Measurements from ENCODE around the gene MAN2A2. TPM values are rescaled to one million over a fixed set of nuclear protein-coding genes. Genes with fewer than 3 reads are reported as not detected.
A peak's percentile ranks its signal among the peaks of the same experiment; 100 is the strongest.

MAN2A2 gene
- total RNA-seq, 2 experiments from 2014 or later: 139 to 141 TPM

GRCh38 chr15:90957031-90957790 is 54.1 kb downstream of the MAN2A2 start:
- DNase-seq: no peak
- intact Hi-C loops (cut with micrococcal nuclease): no loop called here
- H3K4me1 Mint-ChIP-seq (ENCODE audit: low read depth): peaks cover 12% of the 10 kb centered on the region
- H3K4me3 Mint-ChIP-seq: peak overlapping the region; percentile 86
- H3K27me3 Mint-ChIP-seq (ENCODE audit: low read depth): no peaks in the 10 kb centered on the region
- no peak overlapping the region for H3K27ac Mint-ChIP-seq
- CTCF ChIA-PET: interaction anchor here (0.6 to 7.5 kb wide), 22 partner anchors 10 to 1129 kb away, joined by 3 to 104 read pairs (median 4); partner anchors contain the start of genes HDDC3, PRC1 and UNC45A
- H3K36me3 Mint-ChIP-seq (ENCODE audit: low read depth): peaks cover 35% of the 10 kb centered on the region
- H3K9me3 Mint-ChIP-seq: no peaks in the 10 kb centered on the region

GRCh38 chr15:90957791-90958190 is 54.7 kb downstream of the MAN2A2 start:
- Mint-ChIP-seq H3K4me3 (peak overlapping the region; percentile 50), H3K4me1 (ENCODE audit: low read depth) (peaks cover 12% of the 10 kb centered on the region), H3K9me3 (no peaks in the 10 kb centered on the region), H3K27me3 (ENCODE audit: low read depth) (no peaks in the 10 kb centered on the region), H3K27ac (no peak overlapping the region), H3K36me3 (ENCODE audit: low read depth) (peaks cover 33% of the 10 kb centered on the region)
- CTCF ChIA-PET: interaction anchor here (0.6 to 7.5 kb wide), 12 partner anchors 10 to 315 kb away, joined by 3 to 104 read pairs (median 10); partner anchors contain the start of genes BLM, HDDC3, PRC1 and UNC45A
- intact Hi-C loops (cut with micrococcal nuclease): no loop called here
- no peak for DNase-seq

- DNase-seq: no peak
- peaks cover 39% of the 10 kb centered on the region for H3K36me3 Mint-ChIP-seq (ENCODE audit: low read depth)
These were observed 56.0 kb downstream of the MAN2A2 start for GRCh38 chr15:90959028-90959595.

GRCh38 chr15:90959894-90960293 is 56.8 kb downstream of the MAN2A2 start:
- CTCF ChIA-PET: interaction anchor here (0.6 to 7.5 kb wide), 3 partner anchors 27 to 358 kb away, joined by 3 to 104 read pairs (median 3); partner anchors contain the start of genes HDDC3 and UNC45A
- intact Hi-C loops (cut with micrococcal nuclease): no loop called here
- Mint-ChIP-seq H3K27ac (no peak overlapping the region), H3K36me3 (ENCODE audit: low read depth) (peaks cover 43% of the 10 kb centered on the region), H3K27me3 (ENCODE audit: low read depth) (no peaks in the 10 kb centered on the region), H3K9me3 (no peaks in the 10 kb centered on the region), H3K4me3 (no peak overlapping the region), H3K4me1 (ENCODE audit: low read depth) (peaks cover 10% of the 10 kb centered on the region)
- no peak for DNase-seq

More at GRCh38 chr15:90959028-90959595, 56.0 kb downstream of the MAN2A2 start:
- H3K9me3 Mint-ChIP-seq: no peaks in the 10 kb centered on the region
- intact Hi-C loops (cut with micrococcal nuclease): no loop called here
- H3K27ac Mint-ChIP-seq: no peak overlapping the region
- H3K4me3 Mint-ChIP-seq: no peak overlapping the region
- CTCF ChIA-PET: interaction anchor here (0.6 to 7.5 kb wide), 3 partner anchors 26 to 358 kb away, joined by 3 to 104 read pairs (median 3); partner anchors contain the start of genes HDDC3 and UNC45A
- H3K27me3 Mint-ChIP-seq (ENCODE audit: low read depth): no peaks in the 10 kb centered on the region
- H3K4me1 Mint-ChIP-seq (ENCODE audit: low read depth): peaks cover 12% of the 10 kb centered on the region

GRCh38 chr15:90960298-90961091 is 57.4 kb downstream of the MAN2A2 start:
- H3K36me3 Mint-ChIP-seq (ENCODE audit: low read depth): peaks cover 48% of the 10 kb centered on the region

GRCh38 chr15:90962021-90962420 is 58.9 kb downstream of the MAN2A2 start:
- no peak for DNase-seq
- H3K36me3 Mint-ChIP-seq (ENCODE audit: low read depth): peaks cover 54% of the 10 kb centered on the region
- CTCF ChIA-PET: interaction anchor here (0.6 kb wide), 2 partner anchors 72 to 310 kb away, joined by 3 to 4 read pairs; no protein-coding TSS in a partner anchor
- H3K4me1 Mint-ChIP-seq (ENCODE audit: low read depth): peaks cover 5% of the 10 kb centered on the region
- no peak overlapping the region for H3K27ac Mint-ChIP-seq
- no peak overlapping the region for H3K4me3 Mint-ChIP-seq
- intact Hi-C loops (cut with micrococcal nuclease): no loop called here
- no peaks in the 10 kb centered on the region for H3K9me3 Mint-ChIP-seq
- no peaks in the 10 kb centered on the region for H3K27me3 Mint-ChIP-seq (ENCODE audit: low read depth)

More at GRCh38 chr15:90960298-90961091, 57.4 kb downstream of the MAN2A2 start:
- DNase-seq: no peak
- CTCF ChIA-PET: interaction anchor here (0.9 to 7.5 kb wide), 2 partner anchors 27 to 96 kb away, joined by 3 to 104 read pairs; partner anchors contain the start of genes HDDC3 and UNC45A
- no peak overlapping the region for H3K27ac Mint-ChIP-seq
- intact Hi-C loops (cut with micrococcal nuclease): no loop called here
- H3K4me1 Mint-ChIP-seq (ENCODE audit: low read depth): peaks cover 12% of the 10 kb centered on the region
- no peaks in the 10 kb centered on the region for H3K27me3 Mint-ChIP-seq (ENCODE audit: low read depth)
- no peak overlapping the region for H3K4me3 Mint-ChIP-seq
- no peaks in the 10 kb centered on the region for H3K9me3 Mint-ChIP-seq

GRCh38 chr15:90966262-90966661 is 63.2 kb downstream of the MAN2A2 start:
- Mint-ChIP-seq H3K9me3 (no peaks in the 10 kb centered on the region), H3K27ac (no peak overlapping the region), H3K4me1 (ENCODE audit: low read depth) (peaks cover 2% of the 10 kb centered on the region), H3K36me3 (ENCODE audit: low read depth) (peaks cover 54% of the 10 kb centered on the region), H3K4me3 (no peak overlapping the region), H3K27me3 (ENCODE audit: low read depth) (no peaks in the 10 kb centered on the region)
- DNase-seq: no peak
- CTCF ChIA-PET: interaction anchor here (1.3 kb wide), 2 partner anchors 10 to 33 kb away, joined by 3 to 9 read pairs; no protein-coding TSS in a partner anchor
- intact Hi-C loops (cut with micrococcal nuclease): no loop called here

- CTCF ChIA-PET: interaction anchor here (1.3 kb wide), 1 partner anchor 34 kb away, joined by 3 read pairs; no protein-coding TSS in a partner anchor
- H3K9me3 Mint-ChIP-seq: no peaks in the 10 kb centered on the region
- no peak overlapping the region for H3K4me3 Mint-ChIP-seq
- no peaks in the 10 kb centered on the region for H3K27me3 Mint-ChIP-seq (ENCODE audit: low read depth)
- H3K27ac Mint-ChIP-seq: peak overlapping the region; percentile 38
- DNase-seq: no peak
- peaks cover 2% of the 10 kb centered on the region for H3K4me1 Mint-ChIP-seq (ENCODE audit: low read depth)
- peaks cover 46% of the 10 kb centered on the region for H3K36me3 Mint-ChIP-seq (ENCODE audit: low read depth)
- intact Hi-C loops (cut with micrococcal nuclease): no loop called here
These were observed 64.1 kb downstream of the MAN2A2 start for GRCh38 chr15:90967206-90967605.

- no peaks in the 10 kb centered on the region for H3K9me3 Mint-ChIP-seq
- no peak for DNase-seq
- H3K27ac Mint-ChIP-seq: no peak overlapping the region
- H3K4me1 Mint-ChIP-seq (ENCODE audit: low read depth): peaks cover 2% of the 10 kb centered on the region
- H3K36me3 Mint-ChIP-seq (ENCODE audit: low read depth): peaks cover 49% of the 10 kb centered on the region
- CTCF ChIA-PET: interaction anchor here (0.9 to 1.4 kb wide), 2 partner anchors 12 to 64 kb away, joined by 3 to 5 read pairs; no protein-coding TSS in a partner anchor
- intact Hi-C loops (cut with micrococcal nuclease): no loop called here
- H3K27me3 Mint-ChIP-seq (ENCODE audit: low read depth): no peaks in the 10 kb centered on the region
- H3K4me3 Mint-ChIP-seq: no peak overlapping the region
These were observed 65.3 kb downstream of the MAN2A2 start for GRCh38 chr15:90968434-90968833.

GRCh38 chr15:90970274-90970673 is 67.2 kb downstream of the MAN2A2 start:
- H3K4me1 Mint-ChIP-seq (ENCODE audit: low read depth): peaks cover under 1% of the 10 kb centered on the region
- intact Hi-C loops (cut with micrococcal nuclease): no loop called here
- DNase-seq: no peak
- CTCF ChIA-PET: interaction anchor here (0.9 to 1.4 kb wide), 2 partner anchors 12 to 14 kb away, joined by 3 to 7 read pairs; no protein-coding TSS in a partner anchor
- H3K9me3 Mint-ChIP-seq: no peaks in the 10 kb centered on the region
- peaks cover 51% of the 10 kb centered on the region for H3K36me3 Mint-ChIP-seq (ENCODE audit: low read depth)
- no peaks in the 10 kb centered on the region for H3K27me3 Mint-ChIP-seq (ENCODE audit: low read depth)
- no peak overlapping the region for H3K27ac Mint-ChIP-seq
- no peak overlapping the region for H3K4me3 Mint-ChIP-seq

GRCh38 chr15:90972133-90972532 is 69.0 kb downstream of the MAN2A2 start:
- Mint-ChIP-seq H3K4me1 (ENCODE audit: low read depth) (no peaks in the 10 kb centered on the region), H3K36me3 (ENCODE audit: low read depth) (peaks cover 58% of the 10 kb centered on the region), H3K27ac (no peak overlapping the region), H3K27me3 (ENCODE audit: low read depth) (no peaks in the 10 kb centered on the region), H3K9me3 (no peaks in the 10 kb centered on the region), H3K4me3 (no peak overlapping the region)
- intact Hi-C loops (cut with micrococcal nuclease): no loop called here
- CTCF ChIA-PET: no interaction called here
- DNase-seq: no peak

Measured in activated naive CD4-positive, alpha-beta T cell treated with anti-CD3 and anti-CD28 coated beads for 36 hours (primary cell).